HEK293 (cell line): ENCODE data around the gene PIK3AP1.

Source experiments
- GLIS1 ChIP-seq: fragments of 450-650 bp; formaldehyde crosslinking; IDR thresholded peaks from 2 replicates; pipeline ENCODE4 v1.5.1; 2016; ENCODE audit warnings: missing biosample characterization, missing genetic modification characterization
- TCF7L2 ChIP-seq: IDR thresholded peaks from 2 replicates; pipeline ENCODE4 v1.6.1; 2011; ENCODE audit warnings: low read depth, mild to moderate bottlenecking, inconsistent platforms, low read length, moderate library complexity, borderline replicate concordance
- ZFP37 ChIP-seq: fragments of 450-650 bp; formaldehyde crosslinking; IDR thresholded peaks from 2 replicates; pipeline ENCODE4 v1.5.1; 2016; ENCODE audit warnings: missing biosample characterization, missing genetic modification characterization
- ZNF121 ChIP-seq: fragments of 450-650 bp; formaldehyde crosslinking; IDR thresholded peaks from 2 replicates; pipeline ENCODE4 v1.5.1; 2016; ENCODE audit warnings: missing biosample characterization, missing genetic modification characterization
- ZNF24 ChIP-seq: fragments of 450-650 bp; formaldehyde crosslinking; IDR thresholded peaks from 2 replicates; pipeline ENCODE4 v1.5.1; 2016; ENCODE audit warnings: missing biosample characterization, missing genetic modification characterization
- ZNF404 ChIP-seq: fragments of 450-650 bp; formaldehyde crosslinking; IDR thresholded peaks from 2 replicates; pipeline ENCODE4 v1.5.1; 2017; ENCODE audit warnings: missing biosample characterization, missing genetic modification characterization
- ZNF473 ChIP-seq: fragments of 450-650 bp; formaldehyde crosslinking; IDR thresholded peaks from 2 replicates; pipeline ENCODE4 v1.5.1; 2017; ENCODE audit warnings: missing biosample characterization, missing genetic modification characterization
- ZNF501 ChIP-seq: fragments of 450-650 bp; formaldehyde crosslinking; IDR thresholded peaks from 2 replicates; pipeline ENCODE4 v1.5.1; 2016; ENCODE audit warnings: missing biosample characterization, missing genetic modification characterization
- TF ChIP-seq, protein P1 (sequence below): fragments of 450-650 bp; formaldehyde crosslinking; IDR thresholded peaks from 2 replicates; pipeline ENCODE4 v1.5.1; 2016; ENCODE audit warnings: missing biosample characterization, missing genetic modification characterization
- TF ChIP-seq, protein P2 (sequence below): fragments of 450-650 bp; formaldehyde crosslinking; IDR thresholded peaks from 2 replicates; pipeline ENCODE4 v1.5.1; 2016; ENCODE audit warnings: missing biosample characterization, missing genetic modification characterization
- TF ChIP-seq, protein P3 (sequence below): fragments of 450-650 bp; formaldehyde crosslinking; IDR thresholded peaks from 2 replicates; pipeline ENCODE4 v1.5.1; 2016; ENCODE audit warnings: missing biosample characterization, missing genetic modification characterization
- TF ChIP-seq, protein P4 (sequence below): fragments of 450-650 bp; formaldehyde crosslinking; IDR thresholded peaks from 2 replicates; pipeline ENCODE4 v1.5.1; 2016; ENCODE audit warnings: missing biosample characterization, missing genetic modification characterization
- TF ChIP-seq, protein P5 (sequence below): fragments of 450-650 bp; formaldehyde crosslinking; IDR thresholded peaks from 2 replicates; pipeline ENCODE4 v1.5.1; 2016; ENCODE audit warnings: missing biosample characterization, missing genetic modification characterization

DNA sequence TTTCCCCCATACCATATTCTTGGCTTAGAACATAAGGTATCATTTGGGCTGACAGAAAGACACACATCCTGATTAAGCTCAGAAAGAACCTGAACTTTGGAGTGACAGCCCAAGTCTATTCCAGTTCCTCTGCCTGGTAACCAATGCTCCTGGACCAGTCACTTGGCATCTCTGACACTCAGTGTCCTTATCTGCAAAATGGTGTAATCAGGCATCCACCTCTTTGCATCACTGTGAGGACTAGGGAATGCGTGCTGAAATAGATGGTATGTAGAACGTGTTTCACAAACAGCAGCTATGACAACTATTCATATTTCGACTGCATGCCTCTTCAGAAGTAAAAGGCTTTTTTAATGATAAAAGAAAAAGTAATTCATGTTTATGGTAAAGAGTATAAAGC, 26.2 kb upstream of the PIK3AP1 start:
- TF ChIP-seq ZFP37 (no peak), ZNF501 (no peak), TCF7L2 (no peak), ZNF404 (tag by site-specific recombination) (no peak), GLIS1 (tag by site-specific recombination) (no peak), ZNF473 (tag by site-specific recombination) (no peak), ZNF121 (no peak), ZNF24 (tag by site-specific recombination) (no peak)
- TF ChIP-seq, protein P1, sequence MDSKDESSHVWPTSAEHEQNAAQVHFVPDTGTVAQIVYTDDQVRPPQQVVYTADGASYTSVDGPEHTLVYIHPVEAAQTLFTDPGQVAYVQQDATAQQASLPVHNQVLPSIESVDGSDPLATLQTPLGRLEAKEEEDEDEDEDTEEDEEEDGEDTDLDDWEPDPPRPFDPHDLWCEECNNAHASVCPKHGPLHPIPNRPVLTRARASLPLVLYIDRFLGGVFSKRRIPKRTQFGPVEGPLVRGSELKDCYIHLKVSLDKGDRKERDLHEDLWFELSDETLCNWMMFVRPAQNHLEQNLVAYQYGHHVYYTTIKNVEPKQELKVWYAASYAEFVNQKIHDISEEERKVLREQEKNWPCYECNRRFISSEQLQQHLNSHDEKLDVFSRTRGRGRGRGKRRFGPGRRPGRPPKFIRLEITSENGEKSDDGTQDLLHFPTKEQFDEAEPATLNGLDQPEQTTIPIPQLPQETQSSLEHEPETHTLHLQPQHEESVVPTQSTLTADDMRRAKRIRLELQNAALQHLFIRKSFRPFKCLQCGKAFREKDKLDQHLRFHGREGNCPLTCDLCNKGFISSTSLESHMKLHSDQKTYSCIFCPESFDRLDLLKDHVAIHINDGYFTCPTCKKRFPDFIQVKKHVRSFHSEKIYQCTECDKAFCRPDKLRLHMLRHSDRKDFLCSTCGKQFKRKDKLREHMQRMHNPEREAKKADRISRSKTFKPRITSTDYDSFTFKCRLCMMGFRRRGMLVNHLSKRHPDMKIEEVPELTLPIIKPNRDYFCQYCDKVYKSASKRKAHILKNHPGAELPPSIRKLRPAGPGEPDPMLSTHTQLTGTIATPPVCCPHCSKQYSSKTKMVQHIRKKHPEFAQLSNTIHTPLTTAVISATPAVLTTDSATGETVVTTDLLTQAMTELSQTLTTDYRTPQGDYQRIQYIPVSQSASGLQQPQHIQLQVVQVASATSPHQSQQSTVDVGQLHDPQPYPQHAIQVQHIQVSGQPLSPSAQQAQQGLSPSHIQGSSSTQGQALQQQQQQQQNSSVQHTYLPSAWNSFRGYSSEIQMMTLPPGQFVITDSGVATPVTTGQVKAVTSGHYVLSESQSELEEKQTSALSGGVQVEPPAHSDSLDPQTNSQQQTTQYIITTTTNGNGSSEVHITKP (tag by site-specific recombination) = no peak
- TF ChIP-seq, protein P2, sequence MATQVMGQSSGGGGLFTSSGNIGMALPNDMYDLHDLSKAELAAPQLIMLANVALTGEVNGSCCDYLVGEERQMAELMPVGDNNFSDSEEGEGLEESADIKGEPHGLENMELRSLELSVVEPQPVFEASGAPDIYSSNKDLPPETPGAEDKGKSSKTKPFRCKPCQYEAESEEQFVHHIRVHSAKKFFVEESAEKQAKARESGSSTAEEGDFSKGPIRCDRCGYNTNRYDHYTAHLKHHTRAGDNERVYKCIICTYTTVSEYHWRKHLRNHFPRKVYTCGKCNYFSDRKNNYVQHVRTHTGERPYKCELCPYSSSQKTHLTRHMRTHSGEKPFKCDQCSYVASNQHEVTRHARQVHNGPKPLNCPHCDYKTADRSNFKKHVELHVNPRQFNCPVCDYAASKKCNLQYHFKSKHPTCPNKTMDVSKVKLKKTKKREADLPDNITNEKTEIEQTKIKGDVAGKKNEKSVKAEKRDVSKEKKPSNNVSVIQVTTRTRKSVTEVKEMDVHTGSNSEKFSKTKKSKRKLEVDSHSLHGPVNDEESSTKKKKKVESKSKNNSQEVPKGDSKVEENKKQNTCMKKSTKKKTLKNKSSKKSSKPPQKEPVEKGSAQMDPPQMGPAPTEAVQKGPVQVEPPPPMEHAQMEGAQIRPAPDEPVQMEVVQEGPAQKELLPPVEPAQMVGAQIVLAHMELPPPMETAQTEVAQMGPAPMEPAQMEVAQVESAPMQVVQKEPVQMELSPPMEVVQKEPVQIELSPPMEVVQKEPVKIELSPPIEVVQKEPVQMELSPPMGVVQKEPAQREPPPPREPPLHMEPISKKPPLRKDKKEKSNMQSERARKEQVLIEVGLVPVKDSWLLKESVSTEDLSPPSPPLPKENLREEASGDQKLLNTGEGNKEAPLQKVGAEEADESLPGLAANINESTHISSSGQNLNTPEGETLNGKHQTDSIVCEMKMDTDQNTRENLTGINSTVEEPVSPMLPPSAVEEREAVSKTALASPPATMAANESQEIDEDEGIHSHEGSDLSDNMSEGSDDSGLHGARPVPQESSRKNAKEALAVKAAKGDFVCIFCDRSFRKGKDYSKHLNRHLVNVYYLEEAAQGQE (tag by site-specific recombination) = no peak
- TF ChIP-seq, protein P3, sequence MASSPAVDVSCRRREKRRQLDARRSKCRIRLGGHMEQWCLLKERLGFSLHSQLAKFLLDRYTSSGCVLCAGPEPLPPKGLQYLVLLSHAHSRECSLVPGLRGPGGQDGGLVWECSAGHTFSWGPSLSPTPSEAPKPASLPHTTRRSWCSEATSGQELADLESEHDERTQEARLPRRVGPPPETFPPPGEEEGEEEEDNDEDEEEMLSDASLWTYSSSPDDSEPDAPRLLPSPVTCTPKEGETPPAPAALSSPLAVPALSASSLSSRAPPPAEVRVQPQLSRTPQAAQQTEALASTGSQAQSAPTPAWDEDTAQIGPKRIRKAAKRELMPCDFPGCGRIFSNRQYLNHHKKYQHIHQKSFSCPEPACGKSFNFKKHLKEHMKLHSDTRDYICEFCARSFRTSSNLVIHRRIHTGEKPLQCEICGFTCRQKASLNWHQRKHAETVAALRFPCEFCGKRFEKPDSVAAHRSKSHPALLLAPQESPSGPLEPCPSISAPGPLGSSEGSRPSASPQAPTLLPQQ = no peak
- TF ChIP-seq, protein P4, sequence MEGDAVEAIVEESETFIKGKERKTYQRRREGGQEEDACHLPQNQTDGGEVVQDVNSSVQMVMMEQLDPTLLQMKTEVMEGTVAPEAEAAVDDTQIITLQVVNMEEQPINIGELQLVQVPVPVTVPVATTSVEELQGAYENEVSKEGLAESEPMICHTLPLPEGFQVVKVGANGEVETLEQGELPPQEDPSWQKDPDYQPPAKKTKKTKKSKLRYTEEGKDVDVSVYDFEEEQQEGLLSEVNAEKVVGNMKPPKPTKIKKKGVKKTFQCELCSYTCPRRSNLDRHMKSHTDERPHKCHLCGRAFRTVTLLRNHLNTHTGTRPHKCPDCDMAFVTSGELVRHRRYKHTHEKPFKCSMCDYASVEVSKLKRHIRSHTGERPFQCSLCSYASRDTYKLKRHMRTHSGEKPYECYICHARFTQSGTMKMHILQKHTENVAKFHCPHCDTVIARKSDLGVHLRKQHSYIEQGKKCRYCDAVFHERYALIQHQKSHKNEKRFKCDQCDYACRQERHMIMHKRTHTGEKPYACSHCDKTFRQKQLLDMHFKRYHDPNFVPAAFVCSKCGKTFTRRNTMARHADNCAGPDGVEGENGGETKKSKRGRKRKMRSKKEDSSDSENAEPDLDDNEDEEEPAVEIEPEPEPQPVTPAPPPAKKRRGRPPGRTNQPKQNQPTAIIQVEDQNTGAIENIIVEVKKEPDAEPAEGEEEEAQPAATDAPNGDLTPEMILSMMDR (tag by site-specific recombination) = no peak
- TF ChIP-seq, protein P5, sequence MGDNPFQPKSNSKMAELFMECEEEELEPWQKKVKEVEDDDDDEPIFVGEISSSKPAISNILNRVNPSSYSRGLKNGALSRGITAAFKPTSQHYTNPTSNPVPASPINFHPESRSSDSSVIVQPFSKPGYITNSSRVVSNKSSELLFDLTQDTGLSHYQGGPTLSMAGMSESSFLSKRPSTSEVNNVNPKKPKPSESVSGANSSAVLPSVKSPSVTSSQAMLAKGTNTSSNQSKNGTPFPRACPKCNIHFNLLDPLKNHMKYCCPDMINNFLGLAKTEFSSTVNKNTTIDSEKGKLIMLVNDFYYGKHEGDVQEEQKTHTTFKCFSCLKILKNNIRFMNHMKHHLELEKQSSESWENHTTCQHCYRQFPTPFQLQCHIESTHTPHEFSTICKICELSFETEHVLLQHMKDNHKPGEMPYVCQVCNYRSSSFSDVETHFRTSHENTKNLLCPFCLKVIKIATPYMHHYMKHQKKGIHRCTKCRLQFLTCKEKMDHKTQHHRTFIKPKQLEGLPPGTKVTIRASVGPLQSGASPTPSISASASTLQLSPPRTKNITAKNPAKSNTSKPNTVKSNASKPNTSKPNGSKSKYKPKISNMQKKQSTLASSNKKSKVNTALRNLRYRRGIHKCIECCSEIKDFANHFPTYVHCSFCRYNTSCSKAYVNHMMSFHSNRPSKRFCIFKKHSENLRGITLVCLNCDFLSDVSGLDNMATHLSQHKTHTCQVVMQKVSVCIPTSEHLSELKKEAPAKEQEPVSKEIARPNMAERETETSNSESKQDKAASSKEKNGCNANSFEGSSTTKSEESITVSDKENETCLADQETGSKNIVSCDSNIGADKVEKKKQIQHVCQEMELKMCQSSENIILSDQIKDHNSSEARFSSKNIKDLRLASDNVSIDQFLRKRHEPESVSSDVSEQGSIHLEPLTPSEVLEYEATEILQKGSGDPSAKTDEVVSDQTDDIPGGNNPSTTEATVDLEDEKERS (tag by site-specific recombination) = no peak
